Karpas-422 (cell line): ENCODE data around the gene BMPR1A. TPM values are rescaled to one million over a fixed set of nuclear protein-coding genes. Genes with fewer than 3 reads are reported as not detected.
"Not testable (repeated sequence)": the region's sequence is repeated elsewhere in the genome, so short reads cannot be mapped to it uniquely, and the experiment has no call there.

Experiments
- DNase-seq: peaks from one replicate; pipeline ENCODE4 v3.0.0-alpha.2; 2015
- H2AFZ ChIP-seq: fragments of 200-600 bp; sonication (generic); 2 replicates; pipeline ENCODE4 v1.6.1; 2014; ENCODE audit warnings: antibody characterized with exemption, low read length, mixed read lengths
- H3K27ac ChIP-seq: fragments of 200-600 bp; sonication (generic); 2 replicates; pipeline ENCODE4 v1.5.1; 2014; ENCODE audit warnings: mild to moderate bottlenecking, low read length, moderate library complexity
- H3K27me3 ChIP-seq: fragments of 200-600 bp; sonication (generic); 2 replicates; pipeline ENCODE4 v1.6.1; 2014; ENCODE audit warnings: low read length, mixed read lengths
- H3K36me3 ChIP-seq: fragments of 200-600 bp; sonication (generic); 2 replicates; pipeline ENCODE4 v1.6.1; 2014; ENCODE audit warnings: low read length, mixed read lengths; ENCODE audit not compliant: insufficient read depth
- H3K4me1 ChIP-seq: fragments of 200-600 bp; sonication (generic); 2 replicates; pipeline ENCODE4 v1.6.1; 2014; ENCODE audit warnings: mild to moderate bottlenecking, low read length, mixed read lengths
- H3K4me2 ChIP-seq: fragments of 200-600 bp; sonication (generic); 2 replicates; pipeline ENCODE4 v1.6.1; 2014; ENCODE audit warnings: low read length, low read depth, mild to moderate bottlenecking; ENCODE audit not compliant: poor library complexity, severe bottlenecking
- H3K4me3 ChIP-seq: fragments of 200-600 bp; sonication (generic); 2 replicates; pipeline ENCODE4 v1.5.1; 2014; ENCODE audit warnings: mild to moderate bottlenecking, antibody characterized with exemption, low read length, mixed read lengths
- H3K79me2 ChIP-seq: fragments of 200-600 bp; sonication (generic); 2 replicates; pipeline ENCODE4 v1.6.1; 2014; ENCODE audit warnings: mild to moderate bottlenecking, low read length, mixed read lengths
- H3K9ac ChIP-seq: fragments of 200-600 bp; sonication (generic); 2 replicates; pipeline ENCODE4 v1.6.0; 2014; ENCODE audit warnings: low read length
- H3K9me2 ChIP-seq: fragments of 200-600 bp; sonication (generic), shearing (Covaris generic); replicated peaks from 2 replicates; pipeline ENCODE4 v1.6.0; 2014; ENCODE audit warnings: mild to moderate bottlenecking, low read length, moderate library complexity; ENCODE audit not compliant: insufficient read depth
- H3K9me3 ChIP-seq: fragments of 300-700, 200-600 bp; sonication (generic); 2 replicates; pipeline ENCODE4 v1.6.1; 2014; ENCODE audit warnings: low read length, mixed read lengths
- H4K20me1 ChIP-seq: fragments of 200-600 bp; sonication (generic); 2 replicates; pipeline ENCODE4 v1.6.1; 2014; ENCODE audit warnings: mild to moderate bottlenecking, antibody characterized with exemption, low read length, low read depth; ENCODE audit not compliant: insufficient read depth
- total RNA-seq: library from RNA; depleted of rRNA; stranded (reverse); fragments of >200 nt; shearing (Covaris generic); gene quantifications from 2 replicates; pipeline ENCODE4 v1.2.3, GENCODE V29; 2014; ENCODE audit warnings: low replicate concordance

Gene BMPR1A
- total RNA-seq, 1 experiment from 2014 or later = 2.2 TPM

- Histone ChIP-seq H3K27me3 (no peaks in the 10 kb centered on the region), H3K4me2 (no peak overlapping the region), H3K36me3 (no peaks in the 10 kb centered on the region), H4K20me1 (no peaks in the 10 kb centered on the region), H3K4me3 (no peak overlapping the region), H3K9me2 (no peaks in the 10 kb centered on the region), H3K79me2 (no peaks in the 10 kb centered on the region), H3K9ac (no peak overlapping the region), H3K27ac (no peak overlapping the region), H3K9me3 (no peaks in the 10 kb centered on the region), H2AFZ (no peak overlapping the region), H3K4me1 (no peaks in the 10 kb centered on the region)
- DNase-seq = no peak
These were observed 107.0 kb downstream of the BMPR1A start for GRCh38 chr10:86863484-86863842.

GRCh38 chr10:86865011-86865811 is 108.8 kb downstream of the BMPR1A start:
- not testable (repeated sequence) for H3K36me3 ChIP-seq, H4K20me1 ChIP-seq, DNase-seq, H2AFZ ChIP-seq, H3K4me3 ChIP-seq, H3K4me1 ChIP-seq, H3K9me3 ChIP-seq, H3K79me2 ChIP-seq, H3K27me3 ChIP-seq, H3K4me2 ChIP-seq, H3K9me2 ChIP-seq, H3K27ac ChIP-seq, H3K9ac ChIP-seq

GRCh38 chr10:86867149-86867548 is 110.7 kb downstream of the BMPR1A start:
- no peaks in the 10 kb centered on the region for H3K36me3 ChIP-seq

GRCh38 chr10:86868353-86868752 is 111.9 kb downstream of the BMPR1A start:
- Histone ChIP-seq H2AFZ (no peak overlapping the region), H3K4me2 (no peak overlapping the region), H3K79me2 (no peaks in the 10 kb centered on the region), H3K9me3 (no peaks in the 10 kb centered on the region), H4K20me1 (no peaks in the 10 kb centered on the region), H3K4me1 (no peaks in the 10 kb centered on the region), H3K36me3 (no peaks in the 10 kb centered on the region), H3K9ac (no peak overlapping the region), H3K4me3 (no peak overlapping the region), H3K9me2 (no peaks in the 10 kb centered on the region), H3K27ac (no peak overlapping the region), H3K27me3 (no peaks in the 10 kb centered on the region)
- DNase-seq = no peak

More at GRCh38 chr10:86867149-86867548, 110.7 kb downstream of the BMPR1A start:
- H2AFZ ChIP-seq = no peak overlapping the region
- H4K20me1 ChIP-seq = no peaks in the 10 kb centered on the region
- no peaks in the 10 kb centered on the region for H3K4me1 ChIP-seq
- no peaks in the 10 kb centered on the region for H3K27me3 ChIP-seq
- no peaks in the 10 kb centered on the region for H3K79me2 ChIP-seq
- H3K4me2 ChIP-seq = no peak overlapping the region
- DNase-seq = no peak
- H3K9me2 ChIP-seq = no peaks in the 10 kb centered on the region
- H3K9ac ChIP-seq = no peak overlapping the region
- H3K4me3 ChIP-seq = no peak overlapping the region
- no peaks in the 10 kb centered on the region for H3K9me3 ChIP-seq
- no peak overlapping the region for H3K27ac ChIP-seq

GRCh38 chr10:86870679-86871078 is 114.3 kb downstream of the BMPR1A start:
- no peak overlapping the region for H3K4me2 ChIP-seq

GRCh38 chr10:86871563-86872183 is 115.3 kb downstream of the BMPR1A start:
- H3K9me2 ChIP-seq = no peaks in the 10 kb centered on the region
- no peaks in the 10 kb centered on the region for H3K36me3 ChIP-seq
- no peaks in the 10 kb centered on the region for H3K4me1 ChIP-seq
- no peaks in the 10 kb centered on the region for H3K79me2 ChIP-seq
- DNase-seq = no peak
- no peak overlapping the region for H3K4me3 ChIP-seq
- H3K27ac ChIP-seq = no peak overlapping the region
- no peak overlapping the region for H3K4me2 ChIP-seq
- H3K9me3 ChIP-seq = no peaks in the 10 kb centered on the region
- no peak overlapping the region for H3K9ac ChIP-seq
- H2AFZ ChIP-seq = no peak overlapping the region
- H4K20me1 ChIP-seq = no peaks in the 10 kb centered on the region
- no peaks in the 10 kb centered on the region for H3K27me3 ChIP-seq

More at GRCh38 chr10:86870679-86871078, 114.3 kb downstream of the BMPR1A start:
- Histone ChIP-seq H2AFZ (no peak overlapping the region), H4K20me1 (no peaks in the 10 kb centered on the region), H3K79me2 (no peaks in the 10 kb centered on the region), H3K36me3 (no peaks in the 10 kb centered on the region), H3K9ac (no peak overlapping the region), H3K4me3 (no peak overlapping the region), H3K4me1 (no peaks in the 10 kb centered on the region), H3K27ac (no peak overlapping the region), H3K9me3 (no peaks in the 10 kb centered on the region), H3K27me3 (no peaks in the 10 kb centered on the region), H3K9me2 (no peaks in the 10 kb centered on the region)
- no peak for DNase-seq

- no peaks in the 10 kb centered on the region for H3K79me2 ChIP-seq
- no peak overlapping the region for H3K27ac ChIP-seq
- no peaks in the 10 kb centered on the region for H3K27me3 ChIP-seq
- no peak overlapping the region for H2AFZ ChIP-seq
- no peaks in the 10 kb centered on the region for H3K9me3 ChIP-seq
- no peaks in the 10 kb centered on the region for H3K4me1 ChIP-seq
- H3K9me2 ChIP-seq = no peaks in the 10 kb centered on the region
- H3K36me3 ChIP-seq = no peaks in the 10 kb centered on the region
- H3K4me2 ChIP-seq = no peak overlapping the region
- H3K4me3 ChIP-seq = no peak overlapping the region
- H3K9ac ChIP-seq = no peak overlapping the region
- no peak for DNase-seq
- no peaks in the 10 kb centered on the region for H4K20me1 ChIP-seq
These were observed 116.3 kb downstream of the BMPR1A start for GRCh38 chr10:86872757-86873156.

GRCh38 chr10:86876748-86877147 is 120.3 kb downstream of the BMPR1A start:
- Histone ChIP-seq H3K27ac (no peak overlapping the region), H4K20me1 (no peaks in the 10 kb centered on the region), H3K9me3 (no peaks in the 10 kb centered on the region), H3K36me3 (no peaks in the 10 kb centered on the region), H3K9ac (no peak overlapping the region), H3K4me3 (no peak overlapping the region), H3K9me2 (no peaks in the 10 kb centered on the region), H2AFZ (no peak overlapping the region), H3K4me2 (no peak overlapping the region), H3K27me3 (no peaks in the 10 kb centered on the region), H3K79me2 (no peaks in the 10 kb centered on the region), H3K4me1 (no peaks in the 10 kb centered on the region)
- DNase-seq = no peak
